ENCODE measurements around the gene UBA1.

- no peak for TF ChIP-seq EZH2 (IDR thresholded peaks at IDR 0.05)
- TF ChIP-seq POLR2AphosphoS5 (IDR thresholded peaks at IDR 0.05; ENCODE audit: borderline replicate concordance, low read depth, low read length) = no peak; the same call in none of the 2 replicates
- no peak for TF ChIP-seq FOXP2 (optimal IDR thresholded peaks at IDR 0.05; ENCODE audit: control extremely low read depth, extremely low read length, insufficient read depth)
Measured at GRCh38 chrX:47232803-47233332, 39.2 kb downstream of the UBA1 start, which contains the start of gene USP11.

Measured in SK-N-MC (cell line).